ENCODE data around the gene PSMD6. TPM values are rescaled to one million over a fixed set of nuclear protein-coding genes. Genes with fewer than 3 reads are reported as not detected.

The PSMD6 gene
- total RNA-seq, 4 donors from 2014 or later = 150 to 220 (median 180) TPM

- Histone ChIP-seq H3K27ac (no peak overlapping the region), H3K4me3 (no peak overlapping the region), H3K36me3 (peaks cover 0 to 57% of the 10 kb centered on the region in 2 donors), H3K4me1 (peaks cover 6 to 16% of the 10 kb centered on the region in 2 donors), H3K27me3 (no peaks in the 10 kb centered on the region), H3K9me3 (no peaks in the 10 kb centered on the region)
- intact Hi-C loops (cut with DNase I; ENCODE audit: low total_unique reads) = loop anchor here (5.0 to 10.0 kb wide), 2 partner anchors 78 to 125 kb away; partner anchors contain the start of genes ATXN7, SCAANT1 and THOC7
- no peak for DNase-seq
- ATAC-seq = no peak
- no peak for TF ChIP-seq POLR2A (IDR thresholded peaks at IDR 0.05)
- TF ChIP-seq, protein P1, sequence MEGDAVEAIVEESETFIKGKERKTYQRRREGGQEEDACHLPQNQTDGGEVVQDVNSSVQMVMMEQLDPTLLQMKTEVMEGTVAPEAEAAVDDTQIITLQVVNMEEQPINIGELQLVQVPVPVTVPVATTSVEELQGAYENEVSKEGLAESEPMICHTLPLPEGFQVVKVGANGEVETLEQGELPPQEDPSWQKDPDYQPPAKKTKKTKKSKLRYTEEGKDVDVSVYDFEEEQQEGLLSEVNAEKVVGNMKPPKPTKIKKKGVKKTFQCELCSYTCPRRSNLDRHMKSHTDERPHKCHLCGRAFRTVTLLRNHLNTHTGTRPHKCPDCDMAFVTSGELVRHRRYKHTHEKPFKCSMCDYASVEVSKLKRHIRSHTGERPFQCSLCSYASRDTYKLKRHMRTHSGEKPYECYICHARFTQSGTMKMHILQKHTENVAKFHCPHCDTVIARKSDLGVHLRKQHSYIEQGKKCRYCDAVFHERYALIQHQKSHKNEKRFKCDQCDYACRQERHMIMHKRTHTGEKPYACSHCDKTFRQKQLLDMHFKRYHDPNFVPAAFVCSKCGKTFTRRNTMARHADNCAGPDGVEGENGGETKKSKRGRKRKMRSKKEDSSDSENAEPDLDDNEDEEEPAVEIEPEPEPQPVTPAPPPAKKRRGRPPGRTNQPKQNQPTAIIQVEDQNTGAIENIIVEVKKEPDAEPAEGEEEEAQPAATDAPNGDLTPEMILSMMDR (IDR thresholded peaks at IDR 0.05 in 4 of 5, conservative IDR thresholded peaks at IDR 0.05 in 1 of 5) = no peak
- in situ Hi-C loops (cut with MboI; ENCODE audit: low sequenced_read_pairs in 4 of 4) = no loop called here
Measured at GRCh38 chr3:63990204-63990603, 33.1 kb downstream of the PSMD6 start.

DNA sequence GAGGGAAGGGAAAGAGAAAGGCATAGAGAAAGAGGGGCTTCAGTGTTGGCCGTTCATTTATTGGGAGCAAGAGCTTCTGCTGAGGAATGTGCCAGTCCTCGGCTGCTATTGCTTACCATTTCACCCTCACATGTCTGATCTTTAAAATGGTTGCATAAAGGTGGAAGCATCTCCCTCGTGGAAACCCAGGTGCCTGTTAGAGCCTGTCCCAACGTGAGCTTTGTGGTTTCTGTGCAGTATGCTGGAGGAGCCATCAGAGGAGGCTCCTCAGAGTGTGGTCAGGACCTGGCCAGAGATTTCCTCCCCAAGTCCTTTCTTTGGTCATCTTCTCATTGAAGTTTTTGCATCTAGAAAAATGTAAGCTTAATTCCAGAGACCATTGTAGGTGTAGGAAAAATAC, 34.4 kb downstream of the PSMD6 start:
- Histone ChIP-seq H3K27me3 (no peaks in the 10 kb centered on the region), H3K4me3 (no peak overlapping the region), H3K27ac (no peak overlapping the region), H3K4me1 (peaks cover 6 to 15% of the 10 kb centered on the region in 2 donors), H3K9me3 (no peaks in the 10 kb centered on the region), H3K36me3 (peaks cover 0 to 59% of the 10 kb centered on the region in 2 donors)
- ATAC-seq (no peak), DNase-seq (no peak)
- in situ Hi-C loops (cut with MboI; ENCODE audit: low sequenced_read_pairs in 4 of 4) (no loop called here), intact Hi-C loops (cut with DNase I; ENCODE audit: low total_unique reads) (no loop called here)
- TF ChIP-seq, protein P1 (IDR thresholded peaks at IDR 0.05 in 4 of 5, conservative IDR thresholded peaks at IDR 0.05 in 1 of 5) = no peak
- no peak for TF ChIP-seq POLR2A (IDR thresholded peaks at IDR 0.05)

GRCh38 chr3:63986831-63987230, 36.5 kb downstream of the PSMD6 start:
- Histone ChIP-seq H3K9me3 (no peaks in the 10 kb centered on the region), H3K4me1 (peaks cover 6 to 13% of the 10 kb centered on the region in 2 donors), H3K36me3 (peaks cover 0 to 59% of the 10 kb centered on the region in 2 donors), H3K27me3 (no peaks in the 10 kb centered on the region), H3K4me3 (no peak overlapping the region), H3K27ac (peak overlapping the region in 2 of 4 donors; percentile 17 to 56)
- ATAC-seq (no peak), DNase-seq (no peak)
- in situ Hi-C loops (cut with MboI; ENCODE audit: low sequenced_read_pairs in 4 of 4) = no loop called here
- TF ChIP-seq, protein P1 (IDR thresholded peaks at IDR 0.05 in 4 of 5, conservative IDR thresholded peaks at IDR 0.05 in 1 of 5) = no peak
- no peak for TF ChIP-seq POLR2A (IDR thresholded peaks at IDR 0.05)
- intact Hi-C loops (cut with DNase I; ENCODE audit: low total_unique reads) = no loop called here

- intact Hi-C loops (cut with DNase I; ENCODE audit: low total_unique reads) (no loop called here), in situ Hi-C loops (cut with MboI; ENCODE audit: low sequenced_read_pairs in 4 of 4) (no loop called here)
- Histone ChIP-seq H3K36me3 (peaks cover 0 to 58% of the 10 kb centered on the region in 2 donors), H3K4me3 (no peak overlapping the region), H3K27ac (peak overlapping the region in 2 of 4 donors; percentile 17 to 56), H3K27me3 (no peaks in the 10 kb centered on the region), H3K9me3 (no peaks in the 10 kb centered on the region), H3K4me1 (peaks cover 6 to 13% of the 10 kb centered on the region in 2 donors)
- TF ChIP-seq POLR2A (IDR thresholded peaks at IDR 0.05) = no peak
- DNase-seq (peak in 1 of 2 donors; percentile 23), ATAC-seq (peak; percentile 87 to 97)
Measured at GRCh38 chr3:63986146-63986545, 37.1 kb downstream of the PSMD6 start.

GRCh38 chr3:63984391-63984790, 38.9 kb downstream of the PSMD6 start:
- Histone ChIP-seq H3K36me3 (peaks cover 0 to 40% of the 10 kb centered on the region in 2 donors), H3K27ac (no peak overlapping the region), H3K9me3 (no peaks in the 10 kb centered on the region), H3K4me3 (no peak overlapping the region), H3K27me3 (no peaks in the 10 kb centered on the region), H3K4me1 (peaks cover 7 to 13% of the 10 kb centered on the region in 2 donors)
- in situ Hi-C loops (cut with MboI; ENCODE audit: low sequenced_read_pairs in 4 of 4) = no loop called here
- DNase-seq = no peak
- TF ChIP-seq POLR2A (IDR thresholded peaks at IDR 0.05) = no peak
- TF ChIP-seq, protein P1 (IDR thresholded peaks at IDR 0.05 in 4 of 5, conservative IDR thresholded peaks at IDR 0.05 in 1 of 5) = no peak
- ATAC-seq = no peak
- intact Hi-C loops (cut with DNase I; ENCODE audit: low total_unique reads) = no loop called here

All from gastrocnemius medialis (tissue), 4 donors.